B cell (primary cell): ENCODE measurements around the gene LGI4.

ENCODE experiments used
- EZH2 ChIP-seq: IDR thresholded peaks from 2 replicates; pipeline ENCODE4 v1.6.1; 2012; ENCODE audit warnings: borderline replicate concordance, low read depth, mild to moderate bottlenecking, moderate library complexity, low read length; ENCODE audit not compliant: insufficient read depth, poor library complexity, severe bottlenecking
- TF ChIP-seq, protein P1 (sequence below): fragments of 200-600 bp; IDR thresholded peaks from one replicate; pipeline ENCODE4 v1.8.0; 2022; ENCODE audit warnings: antibody characterized with exemption, mild to moderate bottlenecking

DNA sequence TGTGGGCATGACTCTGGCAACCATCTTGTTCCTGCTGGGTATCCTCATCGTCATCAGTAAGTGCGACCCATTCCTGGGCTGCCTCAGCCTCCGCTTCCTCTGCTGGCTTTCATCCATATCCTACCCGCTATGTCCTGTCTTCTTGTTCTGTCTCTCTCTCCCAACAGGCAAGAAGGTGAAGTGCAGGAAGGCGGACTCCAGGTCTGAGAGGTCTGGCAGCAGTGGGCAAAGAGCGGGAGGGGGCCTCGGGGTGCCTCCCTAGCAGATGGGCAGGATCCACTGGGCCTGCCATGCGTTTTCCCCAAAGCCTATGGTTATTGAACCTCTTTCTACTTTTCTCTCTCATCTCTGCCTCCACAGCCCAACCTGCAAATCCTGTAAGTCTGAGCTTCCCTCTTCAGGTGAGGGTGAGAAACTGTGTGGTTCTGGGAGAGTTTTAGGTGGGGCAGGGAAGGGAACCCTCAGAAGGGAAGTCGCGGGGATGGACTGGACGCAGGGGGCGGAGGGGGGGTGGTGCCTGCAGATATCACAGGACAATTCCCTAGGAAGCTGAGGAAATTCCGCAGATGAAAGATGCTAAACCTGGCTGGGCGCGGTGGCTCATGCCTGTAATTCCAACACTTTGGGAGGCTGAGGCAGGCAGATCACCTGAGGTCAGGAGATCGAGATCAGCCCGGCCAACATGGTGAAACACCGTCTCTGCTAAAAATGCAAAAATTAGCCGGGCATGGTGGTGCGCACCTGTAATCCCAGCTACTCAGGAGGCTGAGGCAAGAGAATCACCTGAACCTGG, 16.6 kb upstream of the LGI4 start:
- TF ChIP-seq, protein P1, sequence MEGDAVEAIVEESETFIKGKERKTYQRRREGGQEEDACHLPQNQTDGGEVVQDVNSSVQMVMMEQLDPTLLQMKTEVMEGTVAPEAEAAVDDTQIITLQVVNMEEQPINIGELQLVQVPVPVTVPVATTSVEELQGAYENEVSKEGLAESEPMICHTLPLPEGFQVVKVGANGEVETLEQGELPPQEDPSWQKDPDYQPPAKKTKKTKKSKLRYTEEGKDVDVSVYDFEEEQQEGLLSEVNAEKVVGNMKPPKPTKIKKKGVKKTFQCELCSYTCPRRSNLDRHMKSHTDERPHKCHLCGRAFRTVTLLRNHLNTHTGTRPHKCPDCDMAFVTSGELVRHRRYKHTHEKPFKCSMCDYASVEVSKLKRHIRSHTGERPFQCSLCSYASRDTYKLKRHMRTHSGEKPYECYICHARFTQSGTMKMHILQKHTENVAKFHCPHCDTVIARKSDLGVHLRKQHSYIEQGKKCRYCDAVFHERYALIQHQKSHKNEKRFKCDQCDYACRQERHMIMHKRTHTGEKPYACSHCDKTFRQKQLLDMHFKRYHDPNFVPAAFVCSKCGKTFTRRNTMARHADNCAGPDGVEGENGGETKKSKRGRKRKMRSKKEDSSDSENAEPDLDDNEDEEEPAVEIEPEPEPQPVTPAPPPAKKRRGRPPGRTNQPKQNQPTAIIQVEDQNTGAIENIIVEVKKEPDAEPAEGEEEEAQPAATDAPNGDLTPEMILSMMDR = no peak
- no peak for TF ChIP-seq EZH2
